Trophoblast cell (in vitro differentiated cells and primary cell): ENCODE measurements around the gene TENM3.

Experiments used
- DNase-seq, 2 donors: peaks; one replicate each; pipeline ENCODE4 v3.0.0-alpha.2; 2016
- H2AFZ ChIP-seq: 2 replicates; pipeline ENCODE4 v1.6.1; 2013; ENCODE audit warnings: low read length, moderate library complexity, mild to moderate bottlenecking; ENCODE audit not compliant: insufficient read depth, poor library complexity
- H2AK5ac ChIP-seq: 2 replicates; pipeline ENCODE4 v1.6.1; 2013; ENCODE audit warnings: mild to moderate bottlenecking, low read length
- H2BK120ac ChIP-seq: 2 replicates; pipeline ENCODE4 v1.6.1; 2013; ENCODE audit warnings: low read length, mild to moderate bottlenecking, moderate library complexity; ENCODE audit not compliant: insufficient read depth, poor library complexity
- H2BK12ac ChIP-seq: 2 replicates; pipeline ENCODE4 v1.6.1; 2013; ENCODE audit warnings: mild to moderate bottlenecking, low read length, moderate library complexity
- H2BK5ac ChIP-seq: 2 replicates; pipeline ENCODE4 v1.6.1; 2013; ENCODE audit warnings: low read length, low read depth, moderate library complexity, mild to moderate bottlenecking; ENCODE audit not compliant: poor library complexity
- H3K14ac ChIP-seq: 2 replicates; pipeline ENCODE4 v1.6.1; 2013; ENCODE audit warnings: mild to moderate bottlenecking, low read length
- H3K18ac ChIP-seq: 2 replicates; pipeline ENCODE4 v1.6.1; 2013; ENCODE audit warnings: mild to moderate bottlenecking, low read length
- H3K23ac ChIP-seq: 2 replicates; pipeline ENCODE4 v1.6.1; 2013; ENCODE audit warnings: low read length
- H3K27ac ChIP-seq: 2 replicates; pipeline ENCODE4 v1.5.1; 2013; ENCODE audit warnings: low read depth, mild to moderate bottlenecking, inconsistent platforms, low read length, moderate library complexity
- H3K27me3 ChIP-seq: 2 replicates; pipeline ENCODE4 v1.6.1; 2013; ENCODE audit warnings: inconsistent platforms, mild to moderate bottlenecking, low read length, moderate library complexity; ENCODE audit not compliant: insufficient read depth
- H3K36me3 ChIP-seq, 2 experiments: 1 replicate in 1 of 2; 2 replicates in 1 of 2; pipeline ENCODE4 v1.6.1; 2013; ENCODE audit warnings: low read length in 2 of 2, mild to moderate bottlenecking in 2 of 2, moderate library complexity in 1 of 2; ENCODE audit not compliant: insufficient read depth in 2 of 2, control insufficient read depth in 1 of 2
- H3K4ac ChIP-seq: 2 replicates; pipeline ENCODE4 v1.6.1; 2013; ENCODE audit warnings: low read depth, mild to moderate bottlenecking, low read length, moderate library complexity
- H3K4me1 ChIP-seq, 2 experiments: 1 replicate in 1 of 2; 2 replicates in 1 of 2; pipeline ENCODE4 v1.6.1; 2013; ENCODE audit warnings: low read length in 2 of 2, mild to moderate bottlenecking in 2 of 2, moderate library complexity in 1 of 2; ENCODE audit not compliant: insufficient read depth in 2 of 2, control insufficient read depth in 1 of 2
- H3K4me2 ChIP-seq: 2 replicates; pipeline ENCODE4 v1.6.1; 2013; ENCODE audit warnings: inconsistent platforms, mild to moderate bottlenecking, low read length, moderate library complexity
- H3K4me3 ChIP-seq: 2 replicates; pipeline ENCODE4 v1.5.1; 2013; ENCODE audit warnings: mild to moderate bottlenecking, low read depth, low read length, inconsistent platforms
- H3K79me1 ChIP-seq: one replicate; pipeline ENCODE4 v1.6.1; 2013; ENCODE audit warnings: low read length
- H3K79me2 ChIP-seq: 2 replicates; pipeline ENCODE4 v1.6.1; 2013; ENCODE audit warnings: low read length, mild to moderate bottlenecking; ENCODE audit not compliant: control insufficient read depth, insufficient read depth, poor library complexity
- H3K9ac ChIP-seq: 2 replicates; pipeline ENCODE4 v1.6.1; 2013; ENCODE audit warnings: mild to moderate bottlenecking, low read length
- H3K9me3 ChIP-seq: 2 replicates; pipeline ENCODE4 v1.6.1; 2013; ENCODE audit warnings: low read depth, mild to moderate bottlenecking, control low read depth, inconsistent platforms, low read length; ENCODE audit not compliant: insufficient read depth
- H4K12ac ChIP-seq: 2 replicates; pipeline ENCODE4 v1.6.1; 2013; ENCODE audit warnings: low read depth, mild to moderate bottlenecking, low read length, moderate library complexity
- H4K8ac ChIP-seq: 2 replicates; pipeline ENCODE4 v1.6.1; 2013; ENCODE audit warnings: low read depth, mild to moderate bottlenecking, low read length, moderate library complexity
- H4K91ac ChIP-seq: one replicate; pipeline ENCODE4 v1.6.1; 2013; ENCODE audit warnings: low read depth, mild to moderate bottlenecking, low read length, moderate library complexity
- WGBS: extraction: QIAGEN DNeasy Blood & Tissue Kit; methylation state at CpG from one replicate; pipeline ENCODE4 v1.1.7; 2013; ENCODE audit warnings: missing lambda C conversion rate; ENCODE audit not compliant: insufficient read length, insufficient coverage; ENCODE audit errors: extremely low coverage; 5-methylcytosine and 5-hydroxymethylcytosine counted together

TENM3 gene

GRCh38 chr4:182740256-182740655 is 497.1 kb downstream of the TENM3 start:
- Histone ChIP-seq H2AK5ac (no peak overlapping the region), H3K18ac (no peak overlapping the region), H4K12ac (no peak overlapping the region), H3K27me3 (no peaks in the 10 kb centered on the region), H3K4ac (no peak overlapping the region), H2BK120ac (no peak overlapping the region), H2BK12ac (no peak overlapping the region), H3K79me2 (no peaks in the 10 kb centered on the region), H4K8ac (no peak overlapping the region), H3K4me3 (no peak overlapping the region), H3K23ac (no peak overlapping the region), H3K4me1 (no peaks in the 10 kb centered on the region), H3K9ac (no peak overlapping the region), H2AFZ (no peak overlapping the region), H2BK5ac (no peak overlapping the region), H3K14ac (no peak overlapping the region), H3K27ac (no peak overlapping the region), H4K91ac (no peak overlapping the region), H3K79me1 (no peaks in the 10 kb centered on the region), H3K4me2 (no peak overlapping the region), H3K36me3 (peaks cover 9% of the 10 kb centered on the region in 2 experiments), H3K9me3 (no peaks in the 10 kb centered on the region)
- WGBS = no CpG with 5 or more reads among the region's 3 CpGs
- DNase-seq = no peak

DNA sequence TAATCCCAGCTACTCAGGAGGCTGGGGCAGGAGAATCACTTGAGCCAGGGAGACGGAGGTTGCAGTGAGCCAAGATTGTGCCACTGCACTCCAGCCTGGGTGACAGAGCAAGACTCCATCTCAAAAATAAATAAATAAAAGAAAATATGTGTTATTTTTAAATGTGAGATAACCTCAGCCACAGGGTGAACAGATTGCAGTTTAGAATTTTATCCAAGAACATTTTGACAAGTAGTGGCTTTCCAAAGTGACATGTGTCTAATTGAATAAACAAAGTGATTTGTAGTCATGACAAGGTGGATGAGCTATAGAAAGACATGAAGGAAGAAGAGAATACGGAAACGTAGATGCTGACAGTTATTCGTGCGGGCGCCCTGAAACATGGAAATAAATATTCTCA is 497.9 kb downstream of the TENM3 start:
- Histone ChIP-seq H3K18ac (no peak overlapping the region), H3K4me2 (no peak overlapping the region), H4K91ac (no peak overlapping the region), H3K27me3 (no peaks in the 10 kb centered on the region), H3K79me2 (no peaks in the 10 kb centered on the region), H3K4me3 (no peak overlapping the region), H3K79me1 (no peaks in the 10 kb centered on the region), H3K27ac (no peak overlapping the region), H2BK5ac (no peak overlapping the region), H2BK120ac (no peak overlapping the region), H4K8ac (no peak overlapping the region), H2AFZ (no peak overlapping the region), H3K9ac (no peak overlapping the region), H3K4ac (no peak overlapping the region), H3K23ac (no peak overlapping the region), H3K9me3 (no peaks in the 10 kb centered on the region), H2BK12ac (no peak overlapping the region), H4K12ac (no peak overlapping the region), H2AK5ac (no peak overlapping the region), H3K14ac (no peak overlapping the region), H3K4me1 (peaks cover 0 to 1% of the 10 kb centered on the region in 2 experiments), H3K36me3 (peaks cover 9% of the 10 kb centered on the region in 2 experiments)
- WGBS = no CpG with 5 or more reads among the region's 6 CpGs
- no peak for DNase-seq

- Histone ChIP-seq H3K9ac (no peak overlapping the region), H3K4me3 (no peak overlapping the region), H3K23ac (no peak overlapping the region), H2AK5ac (no peak overlapping the region), H3K14ac (no peak overlapping the region), H3K27me3 (no peaks in the 10 kb centered on the region), H3K18ac (no peak overlapping the region), H2BK5ac (no peak overlapping the region), H3K4ac (no peak overlapping the region), H2BK12ac (no peak overlapping the region), H4K8ac (no peak overlapping the region), H3K27ac (no peak overlapping the region), H2BK120ac (no peak overlapping the region), H3K36me3 (peaks cover 9% of the 10 kb centered on the region in 2 experiments), H4K12ac (no peak overlapping the region), H3K4me2 (no peak overlapping the region), H3K4me1 (peaks cover 0 to 1% of the 10 kb centered on the region in 2 experiments), H2AFZ (no peak overlapping the region), H3K79me1 (no peaks in the 10 kb centered on the region), H3K79me2 (no peaks in the 10 kb centered on the region), H3K9me3 (no peaks in the 10 kb centered on the region), H4K91ac (no peak overlapping the region)
- DNase-seq = no peak
- no CpG with 5 or more reads among the region's 5 CpGs for WGBS
These were observed 498.7 kb downstream of the TENM3 start for GRCh38 chr4:182741914-182742313.

DNA sequence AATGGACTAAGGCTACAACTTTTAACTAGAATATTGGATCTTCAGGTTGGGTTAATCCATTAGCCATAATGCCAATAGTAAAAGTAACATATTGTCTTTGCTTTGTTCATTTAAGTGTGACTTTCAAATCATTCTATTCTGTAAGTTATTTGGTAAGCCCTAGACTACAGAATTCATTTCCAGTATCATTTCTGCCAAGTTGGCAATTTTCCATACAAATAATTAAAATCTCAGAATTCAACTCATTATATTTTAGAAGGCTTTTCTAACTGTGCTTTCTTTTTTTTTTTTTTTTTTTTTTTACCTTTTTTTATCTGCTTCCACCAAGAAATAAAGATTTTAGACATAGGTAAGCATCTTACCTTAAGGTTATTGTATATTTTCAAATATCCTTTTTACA is 500.6 kb downstream of the TENM3 start:
- Histone ChIP-seq H3K9ac (no peak overlapping the region), H3K9me3 (no peaks in the 10 kb centered on the region), H3K36me3 (peaks cover 7 to 9% of the 10 kb centered on the region in 2 experiments), H2AFZ (no peak overlapping the region), H3K27ac (no peak overlapping the region), H3K18ac (no peak overlapping the region), H2BK120ac (no peak overlapping the region), H4K8ac (no peak overlapping the region), H3K79me2 (no peaks in the 10 kb centered on the region), H3K79me1 (no peaks in the 10 kb centered on the region), H2BK12ac (no peak overlapping the region), H3K27me3 (no peaks in the 10 kb centered on the region), H3K14ac (no peak overlapping the region), H3K4ac (no peak overlapping the region), H2AK5ac (no peak overlapping the region), H4K91ac (no peak overlapping the region), H3K23ac (no peak overlapping the region), H3K4me3 (no peak overlapping the region), H3K4me2 (no peak overlapping the region), H3K4me1 (peaks cover 0 to 1% of the 10 kb centered on the region in 2 experiments), H2BK5ac (no peak overlapping the region), H4K12ac (no peak overlapping the region)
- no peak for DNase-seq
